Adipose tissue (tissue), 3 donors: ENCODE measurements around the gene CCDC40. TPM values are rescaled to one million over a fixed set of nuclear protein-coding genes. Genes with fewer than 3 reads are reported as not detected.

Source experiments
- H3K27ac ChIP-seq: one replicate; pipeline ENCODE4 v1.5.1; 2013; ENCODE audit warnings: low read depth, low read length
- WGBS, 3 donors: extraction: QIAGEN DNeasy Blood & Tissue Kit; methylation state at CpG; one replicate each; pipeline ENCODE4 v1.1.7; 2013; 5-methylcytosine and 5-hydroxymethylcytosine counted together
- polyA plus RNA-seq, 3 donors: library from polyadenylated mRNA; stranded (reverse); fragments of 200-250 nt; gene quantifications; one replicate each; pipeline ENCODE4 v1.2.3, GENCODE V29; 2013
- donor health status: healthy with polysubstance abuse.
- donor health status: Bipolar disorder and iron deficiency.
- donor health status: healthy.

The CCDC40 gene
- polyA plus RNA-seq, 3 donors = 1.4 to 2.9 (median 2.1) TPM

DNA sequence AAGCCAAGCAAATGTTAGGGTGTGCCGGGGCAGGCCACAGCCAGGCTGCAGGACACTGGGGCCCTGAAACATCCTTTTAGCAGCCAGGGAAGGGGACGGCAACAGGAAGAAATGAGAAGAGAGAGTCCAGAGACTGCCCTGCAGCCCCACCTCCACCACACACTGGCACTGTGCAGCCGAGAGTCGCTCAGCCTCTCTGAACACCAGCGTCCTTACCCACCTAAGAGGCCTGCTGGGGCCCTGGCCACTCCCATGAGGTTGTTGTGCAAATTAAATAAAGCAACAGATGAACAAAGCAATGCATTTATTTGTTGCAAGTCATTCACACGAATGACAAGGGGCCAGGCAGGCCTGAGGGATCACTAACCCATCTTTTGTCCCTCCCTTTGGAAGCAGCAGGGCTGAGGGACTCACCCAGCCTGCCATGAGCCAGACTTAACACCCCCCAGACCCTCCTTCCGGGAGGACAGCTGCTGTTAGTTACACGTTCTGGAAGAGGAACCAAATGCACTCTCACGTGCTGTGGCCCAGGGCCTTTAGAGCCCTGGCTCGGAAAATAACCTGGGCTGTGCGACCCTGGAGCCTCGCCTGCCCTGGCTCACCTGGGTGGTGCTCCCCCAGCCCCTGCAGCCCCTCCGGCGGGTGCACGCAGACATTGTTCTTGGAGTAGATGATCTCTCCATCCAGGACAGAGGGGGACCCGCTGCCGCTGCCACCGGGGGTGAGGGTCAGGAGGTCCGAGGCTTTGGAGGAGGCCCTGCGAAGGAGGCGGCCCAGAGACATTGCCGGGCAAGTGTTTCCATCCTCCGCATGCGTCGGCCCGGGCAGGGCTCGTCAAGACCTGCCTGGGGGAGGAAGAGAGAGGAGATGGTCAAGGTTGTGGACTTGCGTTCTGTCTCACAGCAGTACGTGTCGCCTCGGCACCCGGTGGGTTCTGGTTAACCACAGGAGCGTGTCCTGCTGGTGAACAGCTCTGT is 23.4 kb upstream of the CCDC40 start:
- WGBS, 3 donors = 90 to 93% (median 92%) methylated on average over 32 to 33 of the region's 33 CpGs
- H3K27ac ChIP-seq = no peak overlapping the region

GRCh38 chr17:80017226-80018010 is 19.0 kb upstream of the CCDC40 start:
- H3K27ac ChIP-seq = no peak overlapping the region
- WGBS, 3 donors = 96 to 98% (median 97%) methylated on average over 17 to 18 of the region's 18 CpGs

DNA sequence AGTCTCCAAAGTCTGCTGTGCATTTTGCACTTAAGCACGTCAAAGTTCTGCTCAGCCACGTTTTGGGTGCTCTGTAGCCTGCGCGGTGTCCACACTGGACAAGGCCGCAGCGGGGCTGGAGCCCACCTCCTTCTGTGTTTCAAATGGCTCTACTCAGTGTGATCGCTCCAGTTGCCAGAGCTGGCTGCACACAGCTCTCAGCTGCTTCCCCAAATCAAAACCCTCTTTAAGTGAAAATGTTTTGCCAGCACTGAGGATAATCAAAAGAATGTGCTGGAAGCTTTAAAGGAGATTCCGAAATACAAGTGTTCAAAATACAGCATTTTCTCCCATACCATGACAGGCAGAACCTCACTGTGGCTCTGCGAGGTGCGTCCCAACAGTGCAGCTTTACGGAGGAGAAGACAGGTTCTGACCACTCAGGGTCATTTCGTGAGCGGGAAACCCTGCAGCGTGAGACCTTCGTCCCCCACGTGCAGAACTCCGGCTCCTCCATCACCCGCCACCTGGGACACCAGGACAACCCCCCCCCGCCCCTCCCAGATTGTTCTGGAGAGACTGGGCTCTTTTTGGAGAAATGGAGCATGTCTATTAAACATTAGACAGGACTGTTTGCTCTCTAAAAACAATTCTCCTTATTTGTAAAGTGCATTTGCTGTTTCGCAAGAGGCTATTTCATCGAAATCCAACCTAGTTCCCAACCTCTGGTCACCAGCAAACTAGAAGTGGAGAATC is 17.4 kb upstream of the CCDC40 start:
- no peak overlapping the region for H3K27ac ChIP-seq
- 62 to 88% (median 83%) methylated on average over 21 of the region's 21 CpGs for WGBS, 3 donors

DNA sequence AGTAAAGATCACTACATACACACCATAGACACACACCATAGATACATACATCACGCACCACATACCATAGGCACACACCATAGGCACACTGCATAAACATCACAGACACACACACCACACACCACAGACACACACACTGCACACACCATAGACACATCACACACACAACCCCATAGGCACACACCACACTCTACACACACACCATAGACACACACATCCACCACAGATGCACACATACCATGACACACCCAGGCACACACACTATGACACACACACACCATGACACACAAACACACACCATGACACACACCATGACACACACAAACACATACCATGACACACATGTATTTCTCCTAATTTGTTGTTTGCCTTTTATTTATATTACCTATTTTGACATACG is 14.8 kb upstream of the CCDC40 start:
- 96 to 99% (median 97%) methylated on average over 2 of the region's 2 CpGs for WGBS, 3 donors
- no peak overlapping the region for H3K27ac ChIP-seq

DNA sequence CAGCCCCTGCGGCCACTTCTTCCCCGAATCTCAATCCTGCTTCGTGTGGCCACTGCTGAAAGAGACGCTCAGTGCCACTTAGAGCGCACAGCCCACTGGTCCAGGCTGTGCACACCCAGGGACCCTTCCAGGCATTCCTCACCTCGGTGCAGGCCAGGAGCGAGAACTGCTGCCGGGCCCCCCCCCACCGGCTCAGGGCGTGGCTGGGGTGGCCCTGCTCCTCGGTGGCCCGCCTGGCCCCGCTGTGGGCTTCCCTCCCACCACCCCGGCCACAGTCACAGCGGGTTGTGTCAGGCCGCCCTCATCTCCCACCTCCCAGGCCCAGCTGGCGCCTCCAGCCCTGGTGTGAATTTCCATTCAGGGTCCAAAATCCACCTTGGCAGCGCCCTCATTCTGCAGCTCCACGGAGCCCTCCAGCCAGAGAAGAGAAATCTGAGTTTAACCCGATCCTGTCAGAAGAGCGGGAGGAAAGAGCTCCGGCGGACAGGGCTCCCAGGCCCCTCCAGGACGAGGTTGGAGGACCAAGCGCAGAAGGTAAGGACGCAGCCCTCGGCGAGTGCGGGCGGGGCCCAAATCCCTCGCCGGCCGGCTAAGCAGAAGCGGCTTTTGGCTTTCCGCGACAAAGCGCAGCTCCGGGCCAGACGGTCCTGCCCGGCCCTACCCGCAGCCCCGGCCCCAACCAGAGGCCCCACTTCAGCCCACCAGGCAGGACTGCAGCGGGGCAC is 12.8 kb upstream of the CCDC40 start:
- 54 to 73% (median 59%) methylated on average over 35 to 43 of the region's 43 CpGs for WGBS, 3 donors
- H3K27ac ChIP-seq = no peak overlapping the region

DNA sequence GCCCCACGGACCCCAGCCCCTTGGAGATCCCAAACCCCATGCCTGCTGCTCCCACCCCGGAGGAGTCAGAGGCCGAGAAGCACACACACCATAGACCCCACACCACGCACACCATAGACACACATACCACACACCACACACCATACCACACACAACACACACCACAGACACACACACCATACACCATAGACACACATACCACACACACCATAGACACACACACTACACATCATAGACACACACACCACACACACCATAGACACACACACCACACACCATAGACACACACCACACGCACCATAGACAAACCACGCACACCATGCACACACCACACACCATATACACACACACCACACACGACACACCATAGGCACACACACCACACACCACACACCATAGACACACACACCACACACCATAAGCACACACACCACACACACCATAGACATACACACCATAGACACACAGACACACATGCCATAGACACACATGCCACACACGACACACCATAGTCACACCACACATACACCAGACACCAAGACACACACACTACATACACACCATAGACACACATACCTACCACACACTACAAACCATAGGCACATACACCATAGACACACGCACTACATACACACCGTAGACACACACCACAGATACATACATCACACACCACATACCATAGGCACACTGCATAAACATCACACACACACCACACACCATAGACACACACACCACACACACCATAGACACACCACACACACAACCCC is 12.1 kb upstream of the CCDC40 start:
- H3K27ac ChIP-seq = no peak overlapping the region
- WGBS, 3 donors = 47 to 59% (median 54%) methylated on average over 10 of the region's 10 CpGs

DNA sequence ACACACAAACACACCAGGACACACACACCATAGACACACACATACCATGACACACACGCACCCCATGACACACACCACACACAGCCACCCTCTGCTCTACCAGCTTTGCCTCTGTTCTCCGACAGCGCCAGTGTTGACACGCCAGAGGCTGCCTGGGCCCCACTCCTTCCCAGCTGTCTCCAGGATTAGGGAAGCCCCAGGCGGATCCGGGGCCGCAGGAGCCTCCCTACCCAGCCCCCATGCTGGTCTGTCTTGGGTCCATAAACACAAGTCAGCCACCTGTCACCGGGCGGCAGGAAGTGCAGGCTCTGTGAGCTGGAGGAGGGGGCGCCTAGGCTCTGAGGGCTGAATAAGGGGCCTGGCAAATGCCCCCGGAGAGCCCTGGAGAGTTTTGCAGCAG is 11.3 kb upstream of the CCDC40 start:
- 55 to 70% (median 65%) methylated on average over 10 to 11 of the region's 11 CpGs for WGBS, 3 donors
- no peak overlapping the region for H3K27ac ChIP-seq

- H3K27ac ChIP-seq = no peak overlapping the region
- 79 to 89% (median 89%) methylated on average over 10 of the region's 10 CpGs for WGBS, 3 donors
These were observed 10.6 kb upstream of the CCDC40 start for GRCh38 chr17:80025796-80026195.

DNA sequence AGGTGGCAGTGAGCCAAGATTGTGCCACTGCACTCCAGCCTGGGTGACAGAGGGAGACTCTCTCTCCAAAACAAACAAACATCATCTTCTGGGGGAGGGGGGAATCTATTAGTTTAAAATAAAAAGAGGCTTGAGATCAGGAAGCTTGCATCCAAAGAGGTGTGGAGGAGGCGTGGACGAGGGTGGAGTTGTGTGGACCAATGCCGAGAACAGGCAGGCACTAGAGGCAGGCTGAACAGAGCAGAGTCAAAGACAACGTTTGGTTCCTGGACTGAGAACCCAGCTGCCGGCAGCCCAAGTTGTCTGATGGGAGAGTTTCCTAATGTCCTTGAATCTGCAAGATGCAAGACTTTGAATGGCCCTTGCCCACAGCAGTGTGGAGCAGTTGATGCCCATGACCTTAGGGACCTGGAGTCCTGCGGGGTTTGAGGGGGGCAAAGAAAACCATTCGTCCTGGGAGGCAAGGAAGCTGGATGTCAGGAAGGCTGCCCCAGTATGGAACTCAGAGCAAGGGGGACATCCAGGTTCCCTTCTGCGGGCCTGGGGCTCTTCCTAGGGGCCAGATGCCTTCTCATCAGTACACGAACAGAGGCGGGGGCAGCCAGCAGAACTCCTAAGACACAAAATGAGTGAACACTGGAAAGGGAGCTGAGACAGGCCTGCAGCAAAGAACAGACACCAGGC is 9.9 kb upstream of the CCDC40 start:
- H3K27ac ChIP-seq = no peak overlapping the region
- WGBS, 3 donors = 47 to 81% (median 73%) methylated on average over 10 of the region's 10 CpGs

DNA sequence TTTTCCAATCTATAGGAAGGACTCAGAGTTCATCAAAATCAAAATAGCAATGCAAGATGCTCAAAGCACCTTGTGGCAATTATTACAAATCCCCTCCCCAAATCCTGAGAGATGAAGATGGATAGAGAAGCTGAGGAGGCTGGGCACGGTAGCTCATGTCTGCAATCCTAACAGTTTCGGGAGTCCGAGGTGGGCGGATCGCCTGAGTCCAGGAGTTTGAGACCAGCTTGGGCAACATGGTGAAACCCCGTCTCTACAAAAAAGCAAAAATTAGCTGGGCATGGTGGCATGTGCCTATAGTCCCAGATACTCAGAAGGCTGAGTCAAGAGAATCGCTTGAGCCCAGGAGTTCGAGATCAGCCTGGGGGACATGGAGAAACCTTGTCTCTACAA is 9.4 kb upstream of the CCDC40 start:
- 96 to 98% (median 97%) methylated on average over 8 of the region's 8 CpGs for WGBS, 3 donors
- H3K27ac ChIP-seq = no peak overlapping the region

DNA sequence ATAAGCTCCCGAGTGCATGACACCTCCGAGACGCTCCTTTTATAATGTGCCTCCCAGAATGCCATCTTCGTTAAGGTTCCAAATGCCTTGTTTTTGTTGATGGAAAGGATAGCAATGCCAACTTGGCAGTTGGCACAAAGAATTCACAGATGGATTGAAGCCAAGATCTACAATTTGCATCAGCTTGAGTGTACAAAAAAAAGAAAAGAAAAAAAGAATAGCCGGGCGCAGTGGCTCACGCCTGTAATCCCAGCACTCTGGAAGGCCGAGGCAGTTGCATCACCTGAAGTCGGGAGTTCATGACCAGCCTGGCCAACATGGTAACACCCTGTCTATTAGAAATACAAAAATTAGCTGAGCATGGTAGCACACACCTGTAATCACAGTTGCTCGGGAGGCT is 8.4 kb upstream of the CCDC40 start:
- H3K27ac ChIP-seq = no peak overlapping the region
- WGBS, 3 donors = 34 to 80% (median 72%) methylated on average over 10 of the region's 10 CpGs

GRCh38 chr17:80029258-80029974 is 7.0 kb upstream of the CCDC40 start:
- H3K27ac ChIP-seq = no peak overlapping the region
- 31 to 46% (median 42%) methylated on average over 9 of the region's 9 CpGs for WGBS, 3 donors

DNA sequence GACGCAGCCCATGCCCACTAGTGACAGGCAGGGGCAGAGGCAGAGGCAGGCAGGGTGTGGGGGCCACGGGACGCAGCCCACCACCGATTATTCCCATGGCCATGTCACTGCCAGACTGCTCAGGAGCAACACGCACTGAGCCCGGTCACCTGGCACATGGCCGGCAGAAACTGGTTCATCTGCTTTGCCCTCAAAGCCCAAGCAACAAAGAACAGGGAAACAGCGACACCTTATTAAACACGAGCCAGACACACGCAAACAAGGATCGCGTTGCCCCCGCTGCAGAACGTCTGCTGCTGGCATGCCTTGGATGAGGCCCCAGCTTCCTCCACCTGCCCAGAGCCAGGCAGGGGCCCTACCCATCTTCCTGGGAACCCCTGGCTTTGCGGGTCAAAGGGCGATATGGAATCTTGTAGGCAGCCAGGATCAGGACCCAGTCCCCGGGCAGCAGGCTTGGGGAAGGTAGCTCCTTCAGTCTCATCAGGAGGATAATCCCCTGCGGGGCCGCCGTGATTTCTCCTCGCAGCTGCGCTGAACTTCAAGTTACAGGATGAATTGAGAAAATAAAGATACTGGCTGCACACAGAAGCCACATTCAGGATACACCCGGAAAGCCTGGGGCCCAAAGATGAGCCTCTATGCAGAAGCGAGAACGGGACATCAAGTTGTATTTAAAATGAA is 5.6 kb upstream of the CCDC40 start:
- H3K27ac ChIP-seq = no peak overlapping the region
- 38 to 91% (median 86%) methylated on average over 25 of the region's 25 CpGs for WGBS, 3 donors

DNA sequence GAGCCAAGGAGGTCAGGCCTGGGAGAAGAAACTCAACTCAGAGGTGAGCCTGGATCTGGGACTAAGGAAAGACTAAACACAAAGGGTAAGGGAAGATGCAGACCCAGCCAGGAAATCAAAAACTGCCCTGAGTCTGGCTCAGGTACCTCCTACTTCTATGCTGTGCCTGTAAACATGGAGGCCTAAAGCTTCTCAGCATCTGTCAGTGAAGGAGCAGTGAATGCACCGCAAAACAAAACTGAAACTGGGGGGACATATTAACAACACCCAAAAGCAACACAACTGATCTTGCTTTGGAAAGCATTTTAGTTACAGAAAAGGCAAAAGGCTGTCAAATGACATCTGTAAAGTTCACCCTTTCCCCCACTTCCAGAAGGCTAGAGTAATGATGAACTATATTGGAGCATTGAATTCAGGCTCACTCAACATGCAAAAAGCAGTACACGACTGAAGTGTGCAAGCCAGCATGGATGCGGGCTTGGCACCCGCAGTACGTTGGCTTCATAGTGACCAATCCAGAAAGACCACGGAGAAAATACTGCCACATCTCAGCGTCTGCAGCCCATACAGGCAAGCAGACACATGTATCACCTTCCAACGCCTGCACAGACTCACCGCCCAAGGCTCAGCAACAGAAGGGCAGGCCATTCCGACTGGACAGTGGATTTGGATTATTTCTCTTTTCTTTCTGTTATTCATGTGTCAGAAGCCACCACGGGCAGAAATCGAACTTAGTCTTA is 4.6 kb upstream of the CCDC40 start:
- 81 to 94% (median 86%) methylated on average over 12 of the region's 12 CpGs for WGBS, 3 donors
- no peak overlapping the region for H3K27ac ChIP-seq

DNA sequence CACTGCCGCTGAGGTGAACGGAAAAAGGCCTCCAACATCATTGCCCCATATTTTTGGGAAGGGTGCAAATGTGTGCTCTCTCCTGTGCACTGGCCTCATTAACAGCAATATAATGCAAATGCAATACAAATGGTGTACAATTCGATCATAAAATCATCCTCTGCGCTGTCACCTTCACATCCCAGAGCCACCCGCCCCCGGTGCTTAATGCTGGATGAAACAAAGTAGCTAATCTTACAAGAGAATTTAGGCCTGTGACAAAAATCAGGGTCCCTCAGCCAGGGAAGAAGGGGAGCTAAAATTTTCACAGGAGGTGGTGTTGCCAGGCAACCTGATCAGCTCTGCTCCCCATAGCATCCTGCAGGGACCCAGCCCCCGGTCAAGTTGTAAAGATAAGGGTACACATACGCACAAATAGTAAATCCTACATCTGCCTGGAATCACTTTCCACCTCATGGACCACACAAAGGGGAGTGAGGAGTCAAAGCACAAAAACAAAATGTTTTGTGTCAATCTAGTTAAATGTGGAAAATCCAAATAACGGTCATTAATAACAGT is 3.7 kb upstream of the CCDC40 start:
- H3K27ac ChIP-seq = no peak overlapping the region
- WGBS, 3 donors = 96% methylated on average over 9 of the region's 9 CpGs
